Activated T-helper 1 cell treated with anti-CD3 and anti-CD28 coated beads, Interleukin-12 subunit alpha, Interleukin-12 subunit beta, Interleukin-2, Interleukin-4 antibody, amounts not matched to agents 30 ng/mL and 10 ng/mL and 1 ng/mL, durations not matched to agents 14 hours and 24 hours and 36 hours (primary cell): ENCODE measurements around the gene TTC16. TPM values are rescaled to one million over a fixed set of nuclear protein-coding genes. Genes with fewer than 3 reads are reported as not detected.
A peak's percentile ranks its signal among the peaks of the same experiment; 100 is the strongest.

Experiments used
- DNase-seq: peaks from one replicate; pipeline ENCODE4 v3.0.0; 2021; ENCODE audit warnings: low spot score
- H3K27ac Mint-ChIP-seq: one replicate; pipeline ENCODE4 v1.8.0; 2021; ENCODE audit warnings: mild to moderate bottlenecking, mixed read lengths
- H3K27me3 Mint-ChIP-seq: one replicate; pipeline ENCODE4 v1.8.0; 2022; ENCODE audit warnings: mild to moderate bottlenecking, moderate library complexity, mixed read lengths; ENCODE audit not compliant: insufficient read depth
- H3K36me3 Mint-ChIP-seq: one replicate; pipeline ENCODE4 v1.8.0; 2021; ENCODE audit warnings: low read depth, mixed read lengths
- H3K4me1 Mint-ChIP-seq: one replicate; pipeline ENCODE4 v1.8.0; 2021; ENCODE audit warnings: low read depth, mixed read lengths
- H3K4me3 Mint-ChIP-seq: one replicate; pipeline ENCODE4 v1.8.0; 2021; ENCODE audit warnings: mild to moderate bottlenecking, moderate library complexity, mixed read lengths
- H3K9me3 Mint-ChIP-seq: one replicate; pipeline ENCODE4 v1.8.0; 2021; ENCODE audit warnings: mixed read lengths
- intact Hi-C: fragments of 100-400 bp; cut with micrococcal nuclease; formaldehyde crosslinking; loops from one replicate; pipeline ENCODE4 v1.15.1; 2024
- total RNA-seq: library from RNA; stranded (reverse); gene quantifications from 2 replicates; pipeline ENCODE4 v1.2.3, GENCODE V29; 2022

Gene TTC16
- total RNA-seq, 1 donor from 2014 or later = not detected

- Mint-ChIP-seq H3K4me3 (no peak overlapping the region), H3K4me1 (no peaks in the 10 kb centered on the region), H3K36me3 (no peaks in the 10 kb centered on the region), H3K9me3 (no peaks in the 10 kb centered on the region), H3K27me3 (no peaks in the 10 kb centered on the region), H3K27ac (no peak overlapping the region)
- no peak for DNase-seq
- intact Hi-C loops = no loop called here
Measured at GRCh38 chr9:127689329-127690000, 26.4 kb upstream of the TTC16 start.

- H3K27ac Mint-ChIP-seq = no peak overlapping the region
- H3K4me3 Mint-ChIP-seq = no peak overlapping the region
- no peaks in the 10 kb centered on the region for H3K4me1 Mint-ChIP-seq
- no peak for DNase-seq
- H3K36me3 Mint-ChIP-seq = no peaks in the 10 kb centered on the region
- no peaks in the 10 kb centered on the region for H3K27me3 Mint-ChIP-seq
- no peaks in the 10 kb centered on the region for H3K9me3 Mint-ChIP-seq
- intact Hi-C loops = no loop called here
Measured at GRCh38 chr9:127690735-127691134, 25.1 kb upstream of the TTC16 start.

- Mint-ChIP-seq H3K36me3 (no peaks in the 10 kb centered on the region), H3K4me1 (no peaks in the 10 kb centered on the region), H3K27me3 (no peaks in the 10 kb centered on the region), H3K4me3 (no peak overlapping the region), H3K27ac (no peak overlapping the region), H3K9me3 (no peaks in the 10 kb centered on the region)
- intact Hi-C loops = no loop called here
- DNase-seq = no peak
Measured at GRCh38 chr9:127692071-127692470, 23.8 kb upstream of the TTC16 start.

GRCh38 chr9:127693143-127693542 lies 22.7 kb upstream of the TTC16 start:
- intact Hi-C loops = no loop called here

GRCh38 chr9:127693697-127694096 lies 22.2 kb upstream of the TTC16 start:
- no peaks in the 10 kb centered on the region for H3K36me3 Mint-ChIP-seq
- no peaks in the 10 kb centered on the region for H3K9me3 Mint-ChIP-seq
- no peak overlapping the region for H3K27ac Mint-ChIP-seq
- no peaks in the 10 kb centered on the region for H3K4me1 Mint-ChIP-seq
- no peak overlapping the region for H3K4me3 Mint-ChIP-seq
- H3K27me3 Mint-ChIP-seq = no peaks in the 10 kb centered on the region
- no peak for DNase-seq
- intact Hi-C loops = no loop called here

More at GRCh38 chr9:127693143-127693542, 22.7 kb upstream of the TTC16 start:
- H3K9me3 Mint-ChIP-seq = no peaks in the 10 kb centered on the region
- H3K36me3 Mint-ChIP-seq = no peaks in the 10 kb centered on the region
- no peaks in the 10 kb centered on the region for H3K4me1 Mint-ChIP-seq
- H3K27ac Mint-ChIP-seq = no peak overlapping the region
- no peak overlapping the region for H3K4me3 Mint-ChIP-seq
- no peaks in the 10 kb centered on the region for H3K27me3 Mint-ChIP-seq
- no peak for DNase-seq

GRCh38 chr9:127694890-127695720 lies 20.8 kb upstream of the TTC16 start:
- intact Hi-C loops = loop anchor here (5.0 kb wide), 1 partner anchor 83 kb away; the partner anchor contains the start of gene STXBP1
- no peaks in the 10 kb centered on the region for H3K9me3 Mint-ChIP-seq
- no peaks in the 10 kb centered on the region for H3K36me3 Mint-ChIP-seq
- no peak for DNase-seq
- no peak overlapping the region for H3K27ac Mint-ChIP-seq
- no peak overlapping the region for H3K4me3 Mint-ChIP-seq
- H3K27me3 Mint-ChIP-seq = no peaks in the 10 kb centered on the region
- H3K4me1 Mint-ChIP-seq = peaks cover 11% of the 10 kb centered on the region

GRCh38 chr9:127697575-127697974 lies 18.3 kb upstream of the TTC16 start:
- H3K9me3 Mint-ChIP-seq = no peaks in the 10 kb centered on the region
- H3K36me3 Mint-ChIP-seq = no peaks in the 10 kb centered on the region
- intact Hi-C loops = loop anchor here (5.0 kb wide), 1 partner anchor 85 kb away; the partner anchor contains the start of gene STXBP1
- no peak overlapping the region for H3K27ac Mint-ChIP-seq
- no peak for DNase-seq
- no peak overlapping the region for H3K4me3 Mint-ChIP-seq
- H3K27me3 Mint-ChIP-seq = no peaks in the 10 kb centered on the region
- H3K4me1 Mint-ChIP-seq = peaks cover 15% of the 10 kb centered on the region

- Mint-ChIP-seq H3K27ac (no peak overlapping the region), H3K27me3 (peaks cover 2% of the 10 kb centered on the region), H3K4me1 (peaks cover 15% of the 10 kb centered on the region), H3K36me3 (no peaks in the 10 kb centered on the region), H3K9me3 (no peaks in the 10 kb centered on the region), H3K4me3 (no peak overlapping the region)
- intact Hi-C loops = loop anchor here (5.0 kb wide), 1 partner anchor 86 kb away; the partner anchor contains the start of gene STXBP1
- no peak for DNase-seq
Measured at GRCh38 chr9:127698386-127698785, 17.5 kb upstream of the TTC16 start.

- no peaks in the 10 kb centered on the region for H3K36me3 Mint-ChIP-seq
- H3K27ac Mint-ChIP-seq = peak overlapping the region; percentile 22
- peaks cover 2% of the 10 kb centered on the region for H3K27me3 Mint-ChIP-seq
- intact Hi-C loops = loop anchor here (1.0 to 5.0 kb wide), 2 partner anchors 16 to 87 kb away; partner anchors contain the start of genes PTRH1 and STXBP1
- DNase-seq = peak; percentile 82
- H3K4me3 Mint-ChIP-seq = peak overlapping the region; percentile 49
- peaks cover 15% of the 10 kb centered on the region for H3K4me1 Mint-ChIP-seq
- no peaks in the 10 kb centered on the region for H3K9me3 Mint-ChIP-seq
Measured at GRCh38 chr9:127698985-127699670, 16.8 kb upstream of the TTC16 start.

- peaks cover 2% of the 10 kb centered on the region for H3K27me3 Mint-ChIP-seq
- peaks cover 15% of the 10 kb centered on the region for H3K4me1 Mint-ChIP-seq
- no peaks in the 10 kb centered on the region for H3K36me3 Mint-ChIP-seq
- no peaks in the 10 kb centered on the region for H3K9me3 Mint-ChIP-seq
- intact Hi-C loops = no loop called here
- H3K27ac Mint-ChIP-seq = no peak overlapping the region
- no peak overlapping the region for H3K4me3 Mint-ChIP-seq
- DNase-seq = no peak
Measured at GRCh38 chr9:127700140-127700539, 15.7 kb upstream of the TTC16 start.

GRCh38 chr9:127700594-127701255 lies 15.2 kb upstream of the TTC16 start:
- H3K9me3 Mint-ChIP-seq = no peaks in the 10 kb centered on the region
- intact Hi-C loops = no loop called here
- peaks cover 15% of the 10 kb centered on the region for H3K4me1 Mint-ChIP-seq
- H3K27ac Mint-ChIP-seq = no peak overlapping the region
- H3K27me3 Mint-ChIP-seq = peaks cover 2% of the 10 kb centered on the region
- no peak overlapping the region for H3K4me3 Mint-ChIP-seq
- DNase-seq = no peak
- no peaks in the 10 kb centered on the region for H3K36me3 Mint-ChIP-seq

- H3K4me3 Mint-ChIP-seq = no peak overlapping the region
- no peaks in the 10 kb centered on the region for H3K36me3 Mint-ChIP-seq
- no peak for DNase-seq
- no peaks in the 10 kb centered on the region for H3K9me3 Mint-ChIP-seq
- H3K27ac Mint-ChIP-seq = no peak overlapping the region
- intact Hi-C loops = no loop called here
- H3K4me1 Mint-ChIP-seq = peaks cover 15% of the 10 kb centered on the region
- H3K27me3 Mint-ChIP-seq = peaks cover 2% of the 10 kb centered on the region
Measured at GRCh38 chr9:127703289-127703946, 12.5 kb upstream of the TTC16 start.
